ENCODE results near the gene UBE2QL1. TPM values are rescaled to one million over a fixed set of nuclear protein-coding genes. Genes with fewer than 3 reads are reported as not detected.

UBE2QL1 gene
- total and polyA plus RNA-seq, 2 donors from 2014 or later = 0.31 to 4.8 TPM

- no peaks in the 10 kb centered on the region for H3K9me3 ChIP-seq (ENCODE audit: control insufficient read depth in 2 of 3, insufficient read depth in 1 of 3, low read length in 3 of 3)
- H3K4me3 ChIP-seq (ENCODE audit: low read length in 3 of 3) = no peak overlapping the region
- H3K9ac ChIP-seq (ENCODE audit: low read length in 3 of 3) = no peak overlapping the region
- intact Hi-C loops (cut with DNase I) = no loop called here
- no peaks in the 10 kb centered on the region for H3K36me3 ChIP-seq (ENCODE audit: control insufficient read depth in 2 of 3, insufficient read depth in 3 of 3, low read length in 3 of 3)
- H3K27ac ChIP-seq (ENCODE audit: low read depth in 2 of 2, low read length in 2 of 2) = no peak overlapping the region
- DNase-seq = no peak
- TF ChIP-seq CTCF (IDR thresholded peaks at IDR 0.05; ENCODE audit: borderline replicate concordance, extremely low read depth, insufficient read depth) = no peak
- no peak for FAIRE-seq
- H3K4me1 ChIP-seq (ENCODE audit: control insufficient read depth in 2 of 3, insufficient read depth in 2 of 3, low read depth in 1 of 3, low read length in 3 of 3) = peaks cover 0 to 2% (median 0%) of the 10 kb centered on the region in 3 donors
- H3K27me3 ChIP-seq (ENCODE audit: control insufficient read depth, insufficient read depth, low read length) = no peaks in the 10 kb centered on the region
Observed at GRCh38 chr5:6496207-6496584, 47.5 kb downstream of the UBE2QL1 start.

GRCh38 chr5:6496636-6497035, 48.0 kb downstream of the UBE2QL1 start:
- no peak for FAIRE-seq

GRCh38 chr5:6497262-6497661, 48.6 kb downstream of the UBE2QL1 start:
- DNase-seq = no peak
- Histone ChIP-seq H3K27me3 (ENCODE audit: control insufficient read depth, insufficient read depth, low read length) (no peaks in the 10 kb centered on the region), H3K4me3 (ENCODE audit: low read length in 3 of 3) (no peak overlapping the region), H3K9me3 (ENCODE audit: control insufficient read depth in 2 of 3, insufficient read depth in 1 of 3, low read length in 3 of 3) (no peaks in the 10 kb centered on the region), H3K36me3 (ENCODE audit: control insufficient read depth in 2 of 3, insufficient read depth in 3 of 3, low read length in 3 of 3) (no peaks in the 10 kb centered on the region), H3K27ac (ENCODE audit: low read depth in 2 of 2, low read length in 2 of 2) (no peak overlapping the region), H3K9ac (ENCODE audit: low read length in 3 of 3) (no peak overlapping the region), H3K4me1 (ENCODE audit: control insufficient read depth in 2 of 3, insufficient read depth in 2 of 3, low read depth in 1 of 3, low read length in 3 of 3) (no peaks in the 10 kb centered on the region)
- no peak for TF ChIP-seq CTCF (IDR thresholded peaks at IDR 0.05; ENCODE audit: borderline replicate concordance, extremely low read depth, insufficient read depth)
- FAIRE-seq = no peak
- intact Hi-C loops (cut with DNase I) = no loop called here

More at GRCh38 chr5:6496636-6497035, 48.0 kb downstream of the UBE2QL1 start:
- TF ChIP-seq CTCF (IDR thresholded peaks at IDR 0.05; ENCODE audit: borderline replicate concordance, extremely low read depth, insufficient read depth) = no peak
- H3K36me3 ChIP-seq (ENCODE audit: control insufficient read depth in 2 of 3, insufficient read depth in 3 of 3, low read length in 3 of 3) = no peaks in the 10 kb centered on the region
- no peak overlapping the region for H3K4me3 ChIP-seq (ENCODE audit: low read length in 3 of 3)
- no peaks in the 10 kb centered on the region for H3K27me3 ChIP-seq (ENCODE audit: control insufficient read depth, insufficient read depth, low read length)
- H3K4me1 ChIP-seq (ENCODE audit: control insufficient read depth in 2 of 3, insufficient read depth in 2 of 3, low read depth in 1 of 3, low read length in 3 of 3) = no peaks in the 10 kb centered on the region
- H3K27ac ChIP-seq (ENCODE audit: low read depth in 2 of 2, low read length in 2 of 2) = no peak overlapping the region
- no peaks in the 10 kb centered on the region for H3K9me3 ChIP-seq (ENCODE audit: control insufficient read depth in 2 of 3, insufficient read depth in 1 of 3, low read length in 3 of 3)
- intact Hi-C loops (cut with DNase I) = no loop called here
- no peak overlapping the region for H3K9ac ChIP-seq (ENCODE audit: low read length in 3 of 3)
- no peak for DNase-seq

GRCh38 chr5:6498968-6499367, 50.3 kb downstream of the UBE2QL1 start:
- DNase-seq (no peak), FAIRE-seq (no peak)
- no peaks in the 10 kb centered on the region for H3K27me3 ChIP-seq (ENCODE audit: control insufficient read depth, insufficient read depth, low read length)
- no peaks in the 10 kb centered on the region for H3K9me3 ChIP-seq (ENCODE audit: control insufficient read depth in 2 of 3, insufficient read depth in 1 of 3, low read length in 3 of 3)
- no peak overlapping the region for H3K27ac ChIP-seq (ENCODE audit: low read depth in 2 of 2, low read length in 2 of 2)
- no peak for TF ChIP-seq CTCF (IDR thresholded peaks at IDR 0.05; ENCODE audit: borderline replicate concordance, extremely low read depth, insufficient read depth)
- no peak overlapping the region for H3K9ac ChIP-seq (ENCODE audit: low read length in 3 of 3)
- H3K4me1 ChIP-seq (ENCODE audit: control insufficient read depth in 2 of 3, insufficient read depth in 2 of 3, low read depth in 1 of 3, low read length in 3 of 3) = no peaks in the 10 kb centered on the region
- intact Hi-C loops (cut with DNase I) = no loop called here
- H3K36me3 ChIP-seq (ENCODE audit: control insufficient read depth in 2 of 3, insufficient read depth in 3 of 3, low read length in 3 of 3) = no peaks in the 10 kb centered on the region
- no peak overlapping the region for H3K4me3 ChIP-seq (ENCODE audit: low read length in 3 of 3)
